Left ventricle myocardium superior (tissue), 1 donor: Measurements from ENCODE around the gene IL24. TPM values are rescaled to one million over a fixed set of nuclear protein-coding genes. Genes with fewer than 3 reads are reported as not detected.

Experiments used
- ATAC-seq: fragments of 200-7000 bp; cut with Tn5 transposase; one replicate; pipeline ENCODE4 v1.9.1; 2020; ENCODE audit warnings: mild to moderate bottlenecking, moderate library complexity
- DNase-seq: peaks from one replicate; pipeline ENCODE4 v3.0.0-alpha.2; 2020
- intact Hi-C: fragments of 100-400 bp; cut with micrococcal nuclease; formaldehyde crosslinking; loops from one replicate; pipeline ENCODE4 v1.11.0; 2022
- total RNA-seq: library from RNA; stranded (reverse); fragmentation: NEBNext Ultra II Directional; extraction: Animal tissue kit (Norgen Biotek cat#: 25700); gene quantifications from one replicate; pipeline ENCODE4 v1.2.1, GENCODE V29; 2021
- donor health status: DM: no; HTN: yes; CAD: no; lungs with severe emphysema.

The IL24 gene
- total RNA-seq, 1 donor from 2014 or later: not detected

DNA sequence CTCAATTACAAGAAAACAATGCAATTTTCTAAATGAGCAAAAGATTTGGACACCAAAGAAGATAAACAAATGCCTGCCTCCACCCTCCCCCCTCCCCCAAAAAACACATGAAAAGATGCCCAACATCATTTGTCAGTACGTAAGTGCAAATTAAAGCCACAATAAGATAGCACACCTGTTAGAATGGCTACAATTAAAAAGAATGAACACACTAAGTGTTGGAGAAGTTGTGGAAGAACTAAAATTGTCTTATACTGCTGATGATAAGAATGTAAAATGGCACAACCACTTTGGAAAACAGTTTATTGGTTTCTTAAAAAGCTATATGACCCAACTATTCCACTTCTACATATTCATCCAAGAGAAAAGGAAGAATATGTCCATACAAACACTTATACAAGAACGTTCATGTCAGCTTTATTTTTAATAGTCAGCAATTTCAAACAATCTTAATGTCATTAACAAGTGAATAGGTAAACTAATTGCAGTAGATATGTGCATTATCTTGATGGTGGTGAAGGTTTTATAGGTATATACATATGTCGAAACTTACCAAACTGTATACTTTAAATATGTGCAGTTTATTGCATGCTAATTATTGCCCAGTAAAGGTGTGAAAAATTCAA is 21.4 kb upstream of the IL24 start:
- intact Hi-C loops: no loop called here
- DNase-seq (no peak), ATAC-seq (no peak)

DNA sequence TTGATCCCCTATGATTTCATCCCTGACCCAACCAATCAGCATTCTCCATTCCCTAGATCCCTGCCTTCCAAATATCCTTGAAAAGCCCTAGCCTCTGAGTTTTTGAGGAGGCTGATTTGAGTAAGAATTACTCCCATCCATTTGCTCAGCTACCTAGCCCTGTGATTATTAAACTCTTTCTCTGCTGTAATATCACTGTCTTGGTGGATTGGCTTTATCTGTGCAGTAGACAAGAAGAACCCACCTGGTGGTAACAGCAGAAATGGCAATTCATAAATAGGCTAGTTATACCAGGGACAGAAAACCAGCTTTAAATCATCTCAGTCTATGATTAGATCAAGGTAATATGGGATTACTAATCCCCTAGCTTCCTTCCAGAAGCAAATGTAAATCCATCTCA is 18.8 kb upstream of the IL24 start:
- intact Hi-C loops: no loop called here
- DNase-seq: no peak

DNA sequence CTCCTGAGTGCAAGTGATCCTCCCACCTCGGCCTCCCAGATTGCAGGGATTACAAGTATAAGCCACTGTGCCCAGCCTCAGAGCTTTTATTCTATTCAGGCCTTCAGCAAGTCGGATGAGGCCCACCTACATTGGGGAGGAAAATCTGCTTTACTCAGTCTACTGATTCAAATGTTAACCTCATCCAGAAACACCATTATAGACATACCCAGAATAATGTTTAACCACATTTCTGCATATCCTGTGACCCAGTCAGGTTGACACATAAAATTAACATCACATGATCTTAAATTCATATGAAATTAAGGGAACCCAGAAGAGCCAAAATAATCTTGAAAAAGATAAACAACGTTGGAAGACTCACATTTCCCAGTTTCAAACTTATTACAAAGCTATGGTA is 16.9 kb upstream of the IL24 start:
- intact Hi-C loops: no loop called here
- ATAC-seq (no peak), DNase-seq (no peak)

More for the DNA sequence above, 18.8 kb upstream of the IL24 start:
- no peak for ATAC-seq

DNA sequence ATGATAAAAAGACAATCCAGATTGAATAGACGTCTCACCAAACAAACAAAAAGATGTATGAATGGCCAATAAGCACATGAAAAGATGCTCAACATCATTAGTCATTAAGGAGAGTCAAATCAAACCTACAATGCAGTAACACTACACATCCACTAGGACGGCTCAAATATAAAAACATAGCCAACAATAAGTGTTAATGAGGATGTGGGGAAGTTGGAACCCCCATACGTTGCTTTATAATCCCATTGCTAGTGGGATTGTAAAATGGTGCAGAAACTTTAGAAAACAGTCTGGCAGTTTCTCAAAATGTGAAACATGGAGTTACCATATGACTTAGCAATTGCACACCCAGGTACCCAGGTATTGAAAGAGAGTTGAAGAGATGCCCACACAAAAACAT is 14.7 kb upstream of the IL24 start:
- DNase-seq: no peak
- intact Hi-C loops: no loop called here
- ATAC-seq: no peak

DNA sequence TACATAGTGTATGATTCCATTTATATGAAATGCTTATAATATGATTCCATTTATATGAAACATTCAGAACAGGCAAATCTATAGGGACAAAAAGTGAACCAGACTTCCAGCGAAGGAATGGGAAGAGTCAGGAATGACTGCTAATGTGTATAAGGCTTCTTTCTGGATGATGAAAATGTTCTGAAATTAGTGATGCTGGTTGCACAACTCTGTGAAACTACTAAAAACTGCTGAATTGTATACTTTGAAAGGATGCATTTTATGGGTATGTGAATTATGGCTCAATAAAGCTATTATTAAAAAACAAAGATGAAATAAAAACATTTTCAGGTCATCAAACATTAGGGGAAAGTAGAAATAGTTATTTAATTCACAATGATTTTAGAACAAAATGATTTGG is 14.1 kb upstream of the IL24 start:
- no peak for ATAC-seq
- intact Hi-C loops: no loop called here
- DNase-seq: no peak

DNA sequence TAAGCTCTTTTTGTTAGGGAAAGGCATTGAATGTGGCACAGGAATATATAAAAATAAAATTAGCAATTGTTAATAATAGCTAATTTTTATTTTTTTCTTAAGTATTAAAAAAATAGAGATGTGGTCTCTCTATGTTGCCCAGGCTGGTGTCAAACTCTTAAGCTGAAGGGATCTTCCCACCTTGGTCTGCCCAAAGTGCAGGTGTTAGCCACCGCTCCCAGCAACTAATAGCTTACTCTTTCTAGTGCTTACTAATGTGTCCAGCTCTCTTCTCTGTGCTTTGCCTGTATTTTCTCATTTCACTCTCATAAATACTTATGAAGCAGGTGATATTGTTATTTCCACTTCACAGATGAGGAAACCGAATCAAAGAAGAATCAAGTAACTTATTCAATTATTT is 13.4 kb upstream of the IL24 start:
- ATAC-seq: no peak
- no peak for DNase-seq
- intact Hi-C loops: no loop called here

DNA sequence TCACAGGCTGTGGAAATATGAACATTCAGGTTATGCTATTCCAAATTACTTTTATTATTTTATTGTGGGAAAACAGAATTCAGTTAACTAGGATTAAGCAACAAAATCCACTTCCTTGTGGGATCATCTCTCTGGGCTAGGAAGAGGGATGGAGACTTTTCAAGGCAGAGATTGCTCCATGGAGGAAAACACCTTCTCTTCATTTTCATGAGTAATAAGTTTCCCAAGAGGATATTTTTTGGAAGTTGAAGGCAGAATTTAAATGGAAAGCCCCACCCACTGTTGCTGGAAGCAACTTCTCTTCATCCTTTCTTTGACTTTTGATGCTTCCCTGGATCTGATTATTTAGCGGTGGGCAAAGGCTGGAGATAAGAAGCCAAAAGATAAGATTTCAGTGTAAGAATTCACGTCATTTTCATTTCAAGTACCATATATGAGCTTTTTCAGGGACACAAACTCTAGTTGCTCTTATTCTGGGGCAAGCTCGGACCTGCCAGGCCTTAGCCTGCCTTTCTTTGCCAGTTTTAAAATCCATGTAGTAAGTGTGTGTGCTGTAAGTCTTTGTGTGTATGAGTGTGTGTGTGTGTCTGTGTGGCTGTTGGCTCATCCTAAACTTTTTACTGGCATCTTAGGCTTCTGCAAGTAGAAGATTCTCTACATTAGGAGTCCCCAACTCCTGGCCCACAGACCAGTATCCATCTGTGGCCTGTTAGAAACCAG is 11.7 kb upstream of the IL24 start:
- DNase-seq (no peak), ATAC-seq (no peak)
- intact Hi-C loops: no loop called here

DNA sequence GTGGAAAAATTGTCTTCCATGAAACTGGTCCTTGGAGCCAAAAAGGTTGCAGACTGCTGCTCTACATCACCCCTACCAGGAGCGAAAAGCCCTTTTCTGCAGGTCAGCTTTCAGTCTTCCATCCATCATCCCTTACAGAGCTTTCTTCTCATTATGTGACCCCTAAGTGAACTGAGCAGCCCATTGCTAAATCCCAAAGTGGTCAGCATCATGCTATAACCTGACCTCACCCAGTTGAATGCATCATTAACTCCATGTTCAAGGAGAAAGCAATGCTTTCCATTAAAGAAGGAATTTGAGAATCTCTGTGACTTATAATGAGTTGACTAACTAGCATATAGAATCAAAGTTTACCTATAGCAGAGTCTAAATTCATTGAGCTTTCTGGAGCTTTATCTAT is 10.4 kb upstream of the IL24 start:
- no peak for DNase-seq
- no peak for ATAC-seq
- intact Hi-C loops: no loop called here

DNA sequence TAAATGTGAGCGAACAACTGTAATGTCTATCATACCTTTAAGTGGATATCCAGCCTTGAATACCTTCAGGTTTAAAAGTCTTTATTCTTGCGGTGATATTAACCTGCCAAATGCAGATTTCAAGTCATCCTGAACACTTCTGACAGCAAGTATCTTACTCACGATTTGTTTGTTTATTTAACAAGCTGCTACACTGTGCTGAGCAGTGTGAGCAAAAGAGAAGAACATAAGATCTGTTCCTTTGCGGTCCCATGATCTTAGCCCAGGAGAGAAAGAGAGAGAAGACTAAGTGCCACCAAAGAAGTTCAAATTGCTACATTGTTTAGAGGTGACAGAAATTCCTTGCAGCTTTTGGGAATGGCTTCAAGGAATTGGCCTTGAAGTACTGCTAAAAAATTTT is 9.5 kb upstream of the IL24 start:
- intact Hi-C loops: no loop called here
- ATAC-seq (no peak), DNase-seq (no peak)

DNA sequence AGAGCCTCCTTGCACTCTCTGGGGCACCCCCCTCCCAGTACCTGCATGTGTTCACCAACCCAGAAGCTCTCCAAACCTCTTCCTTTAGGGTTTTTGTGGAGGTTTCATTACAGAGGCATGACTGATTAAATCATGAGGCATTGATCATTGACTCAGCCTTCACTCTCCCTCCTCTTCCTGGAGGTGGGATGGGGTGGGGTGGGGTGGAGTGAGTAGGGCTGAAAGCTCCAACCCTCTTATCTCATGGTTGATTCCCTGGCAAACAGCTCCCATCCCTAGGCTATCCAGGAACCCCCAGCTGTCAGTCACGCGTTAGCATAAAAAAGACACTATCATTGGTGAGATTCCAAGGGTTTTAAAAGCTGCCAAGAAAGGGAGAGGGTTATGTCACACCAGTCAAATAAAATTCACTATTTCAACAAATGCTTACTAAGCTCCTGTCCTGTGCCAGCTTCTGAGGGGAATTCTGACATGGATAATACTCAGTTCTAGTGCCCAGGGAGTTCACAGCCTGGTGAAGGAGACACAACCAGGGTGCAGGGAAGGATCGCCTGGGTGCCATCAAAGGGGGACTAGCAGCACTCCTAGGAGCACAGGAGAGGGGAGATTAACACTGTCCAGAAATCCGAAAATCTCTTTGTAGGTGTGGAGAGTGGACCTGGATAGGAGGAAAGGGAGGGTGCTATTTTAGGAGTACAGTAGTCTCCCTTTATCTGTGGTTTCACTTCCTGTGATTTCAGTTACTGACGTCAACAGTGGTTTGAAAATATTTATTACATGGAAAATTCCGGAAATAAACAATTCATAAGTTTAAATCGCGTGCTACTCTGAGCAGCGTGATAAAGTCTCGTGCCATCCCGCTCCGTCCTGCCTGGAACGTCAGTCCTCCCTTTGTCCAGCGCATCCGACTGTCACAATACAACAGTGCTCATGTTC is 6.8 kb upstream of the IL24 start:
- intact Hi-C loops: no loop called here
- DNase-seq (no peak), ATAC-seq (peak; percentile 36)

DNA sequence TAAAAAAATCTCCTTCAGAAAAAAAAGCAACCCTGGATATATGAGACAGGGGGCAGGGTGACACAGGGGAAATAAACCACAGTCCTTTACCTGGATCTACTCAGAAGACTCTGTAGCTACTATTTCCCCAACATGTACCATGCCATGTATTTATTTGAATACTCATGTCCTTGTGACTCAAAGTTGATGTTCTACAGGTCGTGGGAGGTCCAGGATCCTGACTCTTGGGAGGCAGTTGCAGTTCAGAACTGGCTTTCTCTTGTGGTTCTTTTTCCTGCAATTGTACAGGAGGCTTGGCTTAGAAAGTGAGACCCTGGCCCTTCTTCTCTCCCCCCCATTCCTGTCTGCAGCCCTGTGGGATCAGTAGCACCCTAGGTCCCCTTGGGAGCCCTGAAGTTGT is 5.8 kb upstream of the IL24 start:
- intact Hi-C loops: no loop called here
- ATAC-seq (no peak), DNase-seq (no peak)

DNA sequence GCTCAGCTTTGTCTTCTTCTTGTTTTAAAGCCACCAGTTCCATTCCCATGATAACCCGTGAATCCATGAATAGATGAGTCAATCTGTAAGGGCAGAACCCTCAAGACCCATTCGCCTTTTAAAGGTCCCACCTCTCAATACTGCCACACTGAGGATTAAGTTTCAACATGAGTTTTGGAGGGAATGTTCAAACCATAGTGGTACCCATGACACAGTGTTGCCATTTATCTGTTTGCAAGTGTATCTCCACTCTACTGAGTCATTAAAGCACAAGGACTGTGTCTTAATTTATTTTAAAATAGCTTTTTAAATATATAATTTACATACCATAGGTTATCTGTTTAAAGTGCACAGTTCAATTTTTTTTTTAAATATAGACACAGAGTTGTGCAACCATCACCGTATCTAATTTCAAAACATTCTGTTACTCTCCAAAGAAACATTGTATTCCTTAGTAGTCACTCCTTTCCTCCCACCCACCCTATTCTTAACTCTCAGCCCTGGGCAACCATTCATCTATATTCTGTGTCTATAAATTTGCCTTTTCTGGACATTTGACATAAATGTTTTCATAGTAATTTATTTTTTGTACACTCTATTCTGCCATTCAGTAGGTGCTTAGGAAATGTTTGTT is 4.8 kb upstream of the IL24 start:
- intact Hi-C loops: no loop called here
- no peak for ATAC-seq
- DNase-seq: no peak

DNA sequence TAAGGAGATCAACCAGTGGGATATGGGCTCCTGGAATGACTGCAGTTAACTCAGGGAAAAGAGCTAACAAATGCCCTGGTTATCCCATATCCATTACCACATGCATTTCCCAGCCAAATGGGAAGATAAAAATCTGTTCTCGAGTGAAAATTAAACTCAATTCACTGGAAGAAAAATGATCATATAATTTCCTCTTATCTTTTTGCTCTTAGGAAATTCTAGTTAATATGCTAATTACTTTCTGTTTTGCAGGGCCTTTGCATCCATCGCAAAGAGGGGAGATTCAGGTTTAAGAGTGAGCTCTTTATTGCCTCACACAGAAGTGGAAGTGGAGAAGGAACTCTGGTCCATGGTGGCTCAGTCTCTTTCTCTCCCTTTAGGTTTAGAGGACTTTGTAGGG is 3.9 kb upstream of the IL24 start:
- intact Hi-C loops: no loop called here
- DNase-seq (no peak), ATAC-seq (no peak)

DNA sequence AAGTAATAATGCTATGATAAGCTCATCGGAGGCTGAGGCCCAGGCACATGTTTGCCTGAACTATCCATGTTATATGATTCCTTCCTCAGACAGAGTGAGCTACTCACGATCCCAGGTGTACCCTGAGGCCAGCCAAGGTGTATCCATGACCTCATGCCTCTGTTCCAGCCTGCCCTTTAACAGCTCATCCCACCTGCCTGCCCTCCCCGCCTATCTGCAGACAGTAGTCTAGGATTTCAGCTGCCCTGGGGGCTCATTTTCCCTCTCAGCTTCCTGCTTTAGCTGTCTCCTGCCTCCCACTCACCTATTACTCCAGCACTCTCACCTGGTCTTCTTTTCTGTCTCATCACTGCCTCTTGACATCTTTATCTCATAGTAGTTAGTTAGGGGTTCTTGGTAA is 1.9 kb upstream of the IL24 start:
- ATAC-seq (no peak), DNase-seq (no peak)
- intact Hi-C loops: no loop called here

DNA sequence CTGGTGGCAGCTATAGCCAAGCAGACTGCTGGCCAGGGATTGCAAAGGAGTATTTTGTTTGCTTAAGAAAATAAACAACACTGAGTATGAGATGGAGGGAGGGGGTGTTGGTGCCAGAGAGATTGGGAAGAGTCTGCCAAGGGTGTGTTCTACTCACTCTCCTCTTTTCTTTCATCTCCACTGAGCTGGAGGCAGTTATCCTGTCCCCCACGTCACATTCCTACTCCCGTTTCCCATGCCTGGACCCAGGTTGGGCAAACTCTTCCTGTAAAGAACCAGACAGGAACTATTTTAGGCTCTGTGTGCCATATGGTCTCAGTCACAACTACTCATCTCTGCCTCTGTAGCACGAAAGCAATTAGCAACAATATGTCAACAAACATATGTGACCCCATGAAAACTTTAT is 1.4 kb upstream of the IL24 start:
- DNase-seq: no peak
- intact Hi-C loops: no loop called here
- ATAC-seq: no peak

DNA sequence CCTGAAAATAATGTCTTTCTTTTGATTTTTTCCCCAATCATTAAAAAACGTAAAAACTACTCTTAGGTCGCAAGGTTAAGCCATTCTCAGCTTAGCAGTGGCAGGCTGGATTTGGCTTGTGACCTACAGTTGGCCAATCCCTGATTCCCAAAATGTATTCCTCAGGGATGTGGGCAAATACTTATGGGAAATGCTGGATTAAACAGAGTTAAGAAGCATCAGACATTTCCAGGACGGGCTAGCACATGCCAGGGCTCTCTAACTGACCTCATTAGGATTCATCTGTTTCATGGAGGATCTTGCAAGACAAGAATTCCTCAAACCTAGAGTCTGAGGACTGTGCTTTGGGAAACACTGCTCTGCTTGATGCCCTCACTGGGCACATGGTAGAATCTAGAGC is 982 bp upstream of the IL24 start:
- DNase-seq: no peak
- ATAC-seq: no peak
- intact Hi-C loops: no loop called here

DNA sequence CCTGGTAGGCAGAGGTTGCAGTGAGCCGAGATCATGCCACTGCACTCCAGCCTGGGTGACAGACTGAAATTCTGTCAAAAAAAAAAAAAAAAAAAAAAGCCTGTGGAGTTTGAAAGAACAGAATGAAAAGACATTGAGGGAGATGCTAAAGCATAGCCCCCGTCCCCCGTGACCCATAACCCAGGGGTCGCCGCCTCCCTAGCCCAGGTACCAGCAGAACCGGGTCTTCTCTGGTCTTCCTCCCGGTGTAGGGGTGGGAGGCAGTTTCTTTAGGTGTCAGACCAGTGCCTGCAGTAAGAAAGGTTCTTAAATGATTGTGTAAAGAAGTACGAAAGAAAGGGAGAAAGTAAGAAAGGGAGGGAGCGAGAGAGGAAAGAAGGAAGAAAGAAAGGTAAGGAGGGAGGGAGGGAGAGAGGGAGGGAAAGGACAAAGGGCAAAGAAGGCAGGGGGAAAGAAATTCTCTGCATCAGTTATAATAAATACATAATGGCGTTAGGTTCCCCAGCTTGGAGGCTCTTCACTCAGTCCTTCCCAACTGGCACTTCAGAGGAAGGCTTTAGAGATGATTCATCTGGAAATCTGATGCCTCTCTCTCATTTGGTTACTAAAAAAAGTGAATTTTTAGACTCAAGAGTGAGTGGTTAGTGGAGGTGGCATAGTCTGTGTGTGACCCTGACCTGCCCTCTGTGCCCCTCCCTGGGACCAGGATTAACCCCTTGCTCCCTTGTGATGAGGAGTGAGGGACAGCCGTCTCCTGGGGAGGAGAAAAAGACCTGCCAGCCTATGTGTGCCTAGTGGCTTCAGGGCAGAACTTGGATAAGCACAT is 1.1 kb downstream of the IL24 start:
- intact Hi-C loops: no loop called here
- no peak for DNase-seq
- ATAC-seq: no peak

DNA sequence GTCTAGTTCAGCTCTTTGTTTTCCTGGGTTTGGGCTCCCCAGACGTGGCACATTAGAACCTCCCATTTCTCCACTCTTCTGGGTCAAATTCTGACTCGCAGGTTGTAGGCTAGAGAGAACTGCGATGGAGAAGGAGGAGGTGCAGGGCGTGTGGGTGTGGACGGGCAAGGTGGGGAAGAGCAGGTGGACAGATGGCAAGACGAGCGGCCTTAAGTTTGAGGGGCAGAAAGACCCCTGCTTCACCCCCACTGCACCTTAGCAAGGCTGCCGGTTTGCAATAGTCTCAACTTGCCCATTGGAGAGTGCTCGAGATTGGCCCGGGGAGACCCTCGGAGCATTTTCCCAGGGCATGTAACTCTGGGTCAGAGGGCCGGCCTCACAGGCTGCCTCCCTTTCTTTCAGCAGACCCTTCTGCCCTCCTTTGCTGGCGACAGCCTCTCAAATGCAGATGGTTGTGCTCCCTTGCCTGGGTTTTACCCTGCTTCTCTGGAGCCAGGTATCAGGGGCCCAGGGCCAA is 1.7 kb downstream of the IL24 start:
- intact Hi-C loops: no loop called here

DNA sequence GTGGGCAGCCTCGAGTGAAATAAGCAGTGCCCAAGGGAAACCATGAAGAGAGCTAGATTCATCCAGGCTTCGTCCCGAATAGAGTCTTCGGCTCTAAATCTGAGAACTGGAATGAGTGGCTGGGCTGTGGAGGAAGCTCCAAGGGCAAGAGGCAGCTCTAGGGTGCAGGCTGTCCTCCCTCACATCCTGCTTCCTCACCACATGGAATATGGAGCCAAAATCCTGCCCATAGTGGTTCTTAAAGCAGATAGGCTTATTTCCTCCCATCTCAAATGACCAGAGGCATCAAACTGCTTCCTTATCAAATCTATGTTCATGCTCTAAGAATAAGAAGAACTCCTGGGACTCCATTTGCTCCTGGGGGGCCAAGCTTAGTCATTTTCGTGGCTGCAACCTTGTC is 2.5 kb downstream of the IL24 start:
- no peak for DNase-seq
- intact Hi-C loops: no loop called here
- no peak for ATAC-seq

More for the DNA sequence above, 1.7 kb downstream of the IL24 start:
- DNase-seq: no peak
- ATAC-seq: no peak
